Coronary artery (tissue), 2 donors: Measurements from ENCODE around the gene NDC80.
"Not testable (repeated sequence)": the region's sequence is repeated elsewhere in the genome, so short reads cannot be mapped to it uniquely, and the experiment has no call there.

Source experiments
- DNase-seq: peaks from one replicate; pipeline ENCODE4 v3.0.0-alpha.2; 2017; ENCODE audit warnings: low spot score
- H3K27ac ChIP-seq, 2 donors: fragments of 200-600 bp; sonication (generic); one replicate each; pipeline ENCODE4 v1.5.1; 2016 to 2019
- H3K4me3 ChIP-seq: fragments of 200-600 bp; sonication (generic); 2 replicates; pipeline ENCODE4 v1.5.1; 2016; ENCODE audit warnings: mild to moderate bottlenecking, moderate library complexity
- CTCF ChIP-seq: fragments of 200-600 bp; sonication (generic); IDR thresholded peaks from one replicate; pipeline ENCODE4 v1.5.1; 2019; ENCODE audit warnings: antibody characterized with exemption

Gene NDC80

DNA sequence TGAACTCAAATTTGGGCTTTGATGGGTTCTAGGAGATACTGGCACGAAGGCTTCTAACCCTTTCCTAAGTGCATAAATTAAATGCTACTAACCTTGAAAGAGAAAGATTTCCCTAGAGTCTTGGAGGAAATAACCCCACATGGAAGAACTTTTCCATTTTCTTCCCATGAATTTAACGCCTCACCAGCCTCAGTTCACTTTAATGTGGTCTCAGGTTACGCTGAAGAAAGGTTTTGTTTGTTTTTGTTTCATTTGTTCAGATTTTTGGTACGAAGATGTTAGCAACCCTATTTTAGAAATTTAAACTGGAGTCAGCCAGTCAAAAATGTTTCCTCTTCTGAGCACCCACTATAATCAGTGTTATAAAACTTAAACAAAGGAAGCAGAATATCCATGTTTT is 30.8 kb upstream of the NDC80 start:
- Histone ChIP-seq H3K4me3 (no peak overlapping the region), H3K27ac (no peak overlapping the region)
- TF ChIP-seq CTCF = no peak
- no peak for DNase-seq

GRCh38 chr18:2541925-2542563 is 29.3 kb upstream of the NDC80 start:
- DNase-seq, H3K4me3 ChIP-seq, H3K27ac ChIP-seq: not testable (repeated sequence)
- peak; percentile 27 for TF ChIP-seq CTCF

GRCh38 chr18:2545155-2545554 is 26.2 kb upstream of the NDC80 start:
- no peak overlapping the region for H3K27ac ChIP-seq
- H3K4me3 ChIP-seq = no peak overlapping the region
- TF ChIP-seq CTCF = no peak
- DNase-seq = no peak

DNA sequence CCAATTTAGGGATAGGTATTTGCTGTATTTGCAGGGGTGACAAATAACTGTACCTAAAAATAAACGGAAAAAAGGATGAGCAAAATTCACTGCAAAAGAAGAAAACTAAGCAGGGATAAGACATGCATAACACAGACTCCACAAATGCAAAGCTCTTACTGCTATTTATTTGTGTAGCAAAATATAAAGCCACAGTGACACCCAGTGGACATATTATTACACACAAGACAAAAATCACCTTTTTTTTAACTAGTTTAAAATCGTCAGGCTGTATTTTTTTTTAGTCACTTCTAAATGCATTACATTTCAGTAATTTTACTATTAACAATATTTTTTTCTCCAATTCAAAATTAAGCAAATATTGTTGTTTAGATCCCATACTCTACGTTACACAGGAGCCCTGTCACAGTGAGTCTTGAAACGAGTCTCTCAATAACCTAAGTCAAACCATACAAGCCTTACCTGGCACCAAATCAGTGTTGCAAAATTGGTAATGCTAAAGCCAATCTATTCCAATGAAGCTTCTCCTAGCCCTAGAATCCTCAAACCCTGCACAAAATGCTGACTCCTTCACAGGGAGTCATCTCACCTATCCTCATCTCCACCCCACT is 23.8 kb upstream of the NDC80 start:
- Histone ChIP-seq H3K27ac (no peak overlapping the region), H3K4me3 (no peak overlapping the region)
- peak; percentile 39 for TF ChIP-seq CTCF
- DNase-seq = no peak

DNA sequence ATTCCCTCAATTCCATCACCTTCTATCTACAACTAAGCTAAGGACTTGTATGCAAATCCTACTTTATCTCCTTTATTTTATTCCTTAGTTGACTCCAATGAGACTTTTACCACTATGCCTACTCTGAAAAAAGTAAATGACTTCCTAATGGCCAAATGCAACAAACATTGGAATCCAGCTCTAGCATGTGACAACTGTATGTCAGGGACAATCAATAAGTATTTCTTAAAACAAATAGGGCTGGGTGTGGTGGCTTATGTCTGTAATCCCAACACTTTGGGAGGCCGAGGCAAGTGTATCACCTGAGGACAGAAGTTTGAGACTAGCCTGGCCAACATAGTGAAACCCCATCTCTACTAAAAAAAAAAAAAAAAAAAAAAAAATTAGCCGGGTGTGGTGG is 21.9 kb upstream of the NDC80 start:
- TF ChIP-seq CTCF = no peak
- Histone ChIP-seq H3K4me3 (no peak overlapping the region), H3K27ac (no peak overlapping the region)
- no peak for DNase-seq

GRCh38 chr18:2551425-2551824 is 19.9 kb upstream of the NDC80 start:
- no peak for TF ChIP-seq CTCF
- no peak overlapping the region for H3K27ac ChIP-seq
- no peak for DNase-seq

GRCh38 chr18:2554696-2555095 is 16.7 kb upstream of the NDC80 start:
- H3K4me3 ChIP-seq = no peak overlapping the region
- no peak for TF ChIP-seq CTCF
- no peak overlapping the region for H3K27ac ChIP-seq
- DNase-seq = no peak

More at GRCh38 chr18:2551425-2551824, 19.9 kb upstream of the NDC80 start:
- H3K4me3 ChIP-seq = no peak overlapping the region
